ENCODE results near the gene TRIM68. TPM values are rescaled to one million over a fixed set of nuclear protein-coding genes. Genes with fewer than 3 reads are reported as not detected.

TRIM68 gene
- total RNA-seq, 2 donors from 2014 or later, result 7.5 to 9.6 TPM

- Histone ChIP-seq H3K36me3 (no peaks in the 10 kb centered on the region), H3K27me3 (no peaks in the 10 kb centered on the region), H3K27ac (no peak overlapping the region), H3K9me3 (peaks cover 0 to 11% of the 10 kb centered on the region in 2 donors), H3K4me1 (no peaks in the 10 kb centered on the region), H3K4me3 (no peak overlapping the region)
- no peak for TF ChIP-seq CTCF (IDR thresholded peaks at IDR 0.05)
- DNase-seq (ENCODE audit: low spot score), result no peak
Observed at GRCh38 chr11:4551346-4551979, 56.6 kb downstream of the TRIM68 start.

Other genes with a start within 250 kb of the TRIM68 start
- gene OR52B4, start 239.8 kb downstream of the TRIM68 start, total RNA-seq, result not detected
- 10 to 100 TPM in 1 of 2 donors, 1 to 10 TPM in 1; 6.7 to 11.4 TPM for gene TRIM21, start 214.5 kb downstream of the TRIM68 start, total RNA-seq
- not detected for gene OR52K2, start 158.9 kb downstream of the TRIM68 start, total RNA-seq
- not detected for gene OR52K1, start 125.6 kb downstream of the TRIM68 start, total RNA-seq
- gene OR52M1, start 63.0 kb downstream of the TRIM68 start, total RNA-seq, result not detected
- gene OR52I2, start 26.5 kb downstream of the TRIM68 start, total RNA-seq, result not detected
- not detected for gene OR52I1, start 14.2 kb downstream of the TRIM68 start, total RNA-seq
- not detected for gene OR51D1, start 29.2 kb upstream of the TRIM68 start, total RNA-seq
- 1 to 10 TPM in 1 of 2 donors, under 1 TPM in 1; 0.12 to 1.3 TPM for gene OR51E1, start 35.8 kb upstream of the TRIM68 start, total RNA-seq
- gene OR51E2, start 89.6 kb upstream of the TRIM68 start, total RNA-seq, result under 1 TPM in 1 of 2 donors, not detected in 1; 0.15 TPM
- not detected for gene MMP26, start 96.6 kb upstream of the TRIM68 start, total RNA-seq
- gene OR51F1, start 161.7 kb upstream of the TRIM68 start, total RNA-seq, result not detected
- not detected for gene OR52R1, start 196.1 kb upstream of the TRIM68 start, total RNA-seq
- gene OR51F2, start 213.1 kb upstream of the TRIM68 start, total RNA-seq, result not detected
- not detected for gene OR51S1, start 241.0 kb upstream of the TRIM68 start, total RNA-seq

Measured in right atrium auricular region (tissue), 2 donors.